Gastrocnemius medialis (tissue), 4 donors: ENCODE measurements around the gene COL23A1.

ENCODE experiments used
- CTCF ChIP-seq, 5 experiments: fragments of 450-650 bp in 3 of 5; fragments of 200-600 bp in 2 of 5; sonication (generic) in 2 of 5; IDR thresholded peaks in 4 of 5; conservative IDR thresholded peaks in 1 of 5; 1 replicate in 4 of 5; 2 replicates in 1 of 5; pipeline ENCODE4 v1.5.1; 2016 to 2019; ENCODE audit warnings: antibody characterized with exemption in 5 of 5, mild to moderate bottlenecking in 3 of 5, moderate library complexity in 3 of 5
- POLR2A ChIP-seq, 2 donors: fragments of 450-650 bp; IDR thresholded peaks; one replicate each; pipeline ENCODE4 v1.6.1; 2017; ENCODE audit warnings: antibody characterized with exemption in 2 of 2, mild to moderate bottlenecking in 2 of 2, moderate library complexity in 2 of 2

GRCh38 chr5:178323541-178323865 is 266.7 kb downstream of the COL23A1 start:
- no peak for TF ChIP-seq CTCF (IDR thresholded peaks at IDR 0.05 in 4 of 5, conservative IDR thresholded peaks at IDR 0.05 in 1 of 5)
- no peak for TF ChIP-seq POLR2A (IDR thresholded peaks at IDR 0.05)
